ENCODE measurements around the gene MGMT.

Gene MGMT

DNA sequence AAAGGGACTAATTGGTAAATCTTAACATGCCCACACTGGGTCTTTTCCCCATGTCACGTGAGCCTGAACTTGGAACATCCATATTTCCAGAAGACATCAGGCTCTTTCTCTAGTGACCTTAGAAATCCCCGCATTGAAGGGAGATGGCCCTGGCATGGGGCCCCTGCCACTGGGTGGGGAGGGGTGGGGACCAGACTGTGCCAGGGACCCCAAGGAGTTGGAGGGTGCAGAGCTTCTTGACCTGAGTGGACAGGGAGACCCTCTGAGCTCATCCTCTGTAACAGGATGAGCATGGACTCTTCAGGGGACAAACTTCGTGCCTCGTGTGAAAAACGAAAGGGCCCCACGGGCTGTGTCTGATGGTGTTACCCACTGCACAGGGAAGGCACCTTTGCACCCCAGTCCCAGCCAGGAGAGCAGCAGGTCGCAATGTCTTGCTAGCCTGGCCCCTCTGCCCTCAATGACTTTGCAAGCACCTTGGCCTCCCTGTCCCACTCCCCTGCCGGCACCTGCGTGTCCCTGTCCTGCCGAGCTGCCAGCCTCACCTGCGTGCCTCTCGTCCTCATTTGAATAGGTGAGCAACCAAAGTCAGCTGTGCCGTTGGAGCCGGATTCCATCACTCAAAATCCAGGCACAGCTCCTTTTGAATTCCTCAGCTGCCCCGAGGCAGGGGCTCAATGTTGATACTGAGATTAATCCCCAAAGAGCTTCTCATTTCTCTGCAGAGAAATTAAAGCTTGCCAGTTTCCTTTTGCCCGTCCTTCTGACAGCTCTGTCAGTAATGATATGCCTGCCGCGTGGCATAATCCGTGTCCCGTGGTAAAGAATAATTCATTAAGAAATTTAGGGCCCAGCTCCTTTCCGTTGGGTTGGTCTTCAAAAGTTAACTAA, 262.1 kb downstream of the MGMT start:
- TF ChIP-seq, protein P1, sequence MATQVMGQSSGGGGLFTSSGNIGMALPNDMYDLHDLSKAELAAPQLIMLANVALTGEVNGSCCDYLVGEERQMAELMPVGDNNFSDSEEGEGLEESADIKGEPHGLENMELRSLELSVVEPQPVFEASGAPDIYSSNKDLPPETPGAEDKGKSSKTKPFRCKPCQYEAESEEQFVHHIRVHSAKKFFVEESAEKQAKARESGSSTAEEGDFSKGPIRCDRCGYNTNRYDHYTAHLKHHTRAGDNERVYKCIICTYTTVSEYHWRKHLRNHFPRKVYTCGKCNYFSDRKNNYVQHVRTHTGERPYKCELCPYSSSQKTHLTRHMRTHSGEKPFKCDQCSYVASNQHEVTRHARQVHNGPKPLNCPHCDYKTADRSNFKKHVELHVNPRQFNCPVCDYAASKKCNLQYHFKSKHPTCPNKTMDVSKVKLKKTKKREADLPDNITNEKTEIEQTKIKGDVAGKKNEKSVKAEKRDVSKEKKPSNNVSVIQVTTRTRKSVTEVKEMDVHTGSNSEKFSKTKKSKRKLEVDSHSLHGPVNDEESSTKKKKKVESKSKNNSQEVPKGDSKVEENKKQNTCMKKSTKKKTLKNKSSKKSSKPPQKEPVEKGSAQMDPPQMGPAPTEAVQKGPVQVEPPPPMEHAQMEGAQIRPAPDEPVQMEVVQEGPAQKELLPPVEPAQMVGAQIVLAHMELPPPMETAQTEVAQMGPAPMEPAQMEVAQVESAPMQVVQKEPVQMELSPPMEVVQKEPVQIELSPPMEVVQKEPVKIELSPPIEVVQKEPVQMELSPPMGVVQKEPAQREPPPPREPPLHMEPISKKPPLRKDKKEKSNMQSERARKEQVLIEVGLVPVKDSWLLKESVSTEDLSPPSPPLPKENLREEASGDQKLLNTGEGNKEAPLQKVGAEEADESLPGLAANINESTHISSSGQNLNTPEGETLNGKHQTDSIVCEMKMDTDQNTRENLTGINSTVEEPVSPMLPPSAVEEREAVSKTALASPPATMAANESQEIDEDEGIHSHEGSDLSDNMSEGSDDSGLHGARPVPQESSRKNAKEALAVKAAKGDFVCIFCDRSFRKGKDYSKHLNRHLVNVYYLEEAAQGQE (IDR thresholded peaks at IDR 0.05; ENCODE audit: insufficient replicate concordance, low read depth) = no peak
- TF ChIP-seq, protein P2, sequence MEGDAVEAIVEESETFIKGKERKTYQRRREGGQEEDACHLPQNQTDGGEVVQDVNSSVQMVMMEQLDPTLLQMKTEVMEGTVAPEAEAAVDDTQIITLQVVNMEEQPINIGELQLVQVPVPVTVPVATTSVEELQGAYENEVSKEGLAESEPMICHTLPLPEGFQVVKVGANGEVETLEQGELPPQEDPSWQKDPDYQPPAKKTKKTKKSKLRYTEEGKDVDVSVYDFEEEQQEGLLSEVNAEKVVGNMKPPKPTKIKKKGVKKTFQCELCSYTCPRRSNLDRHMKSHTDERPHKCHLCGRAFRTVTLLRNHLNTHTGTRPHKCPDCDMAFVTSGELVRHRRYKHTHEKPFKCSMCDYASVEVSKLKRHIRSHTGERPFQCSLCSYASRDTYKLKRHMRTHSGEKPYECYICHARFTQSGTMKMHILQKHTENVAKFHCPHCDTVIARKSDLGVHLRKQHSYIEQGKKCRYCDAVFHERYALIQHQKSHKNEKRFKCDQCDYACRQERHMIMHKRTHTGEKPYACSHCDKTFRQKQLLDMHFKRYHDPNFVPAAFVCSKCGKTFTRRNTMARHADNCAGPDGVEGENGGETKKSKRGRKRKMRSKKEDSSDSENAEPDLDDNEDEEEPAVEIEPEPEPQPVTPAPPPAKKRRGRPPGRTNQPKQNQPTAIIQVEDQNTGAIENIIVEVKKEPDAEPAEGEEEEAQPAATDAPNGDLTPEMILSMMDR (IDR thresholded peaks at IDR 0.05; ENCODE audit: insufficient read depth, low read length) = no peak
- TF ChIP-seq GABPA (IDR thresholded peaks at IDR 0.05; ENCODE audit: low read depth) (no peak), SPI1 (IDR thresholded peaks at IDR 0.05; ENCODE audit: borderline replicate concordance, low read depth) (no peak), POLR2AphosphoS5 (IDR thresholded peaks at IDR 0.05; ENCODE audit: low read depth) (no peak)
- H3K27ac ChIP-seq (replicated peaks) = no peak overlapping the region
- no peak for DNase-seq (ENCODE audit: low read depth in 1 of 2, low spot score in 1 of 2)
- H3K27me3 ChIP-seq (ENCODE audit: insufficient read depth, poor library complexity, severe bottlenecking) = no peaks in the 10 kb centered on the region
- no peak overlapping the region for H3K4me3 ChIP-seq (replicated peaks; ENCODE audit: insufficient read depth, low read length)

DNA sequence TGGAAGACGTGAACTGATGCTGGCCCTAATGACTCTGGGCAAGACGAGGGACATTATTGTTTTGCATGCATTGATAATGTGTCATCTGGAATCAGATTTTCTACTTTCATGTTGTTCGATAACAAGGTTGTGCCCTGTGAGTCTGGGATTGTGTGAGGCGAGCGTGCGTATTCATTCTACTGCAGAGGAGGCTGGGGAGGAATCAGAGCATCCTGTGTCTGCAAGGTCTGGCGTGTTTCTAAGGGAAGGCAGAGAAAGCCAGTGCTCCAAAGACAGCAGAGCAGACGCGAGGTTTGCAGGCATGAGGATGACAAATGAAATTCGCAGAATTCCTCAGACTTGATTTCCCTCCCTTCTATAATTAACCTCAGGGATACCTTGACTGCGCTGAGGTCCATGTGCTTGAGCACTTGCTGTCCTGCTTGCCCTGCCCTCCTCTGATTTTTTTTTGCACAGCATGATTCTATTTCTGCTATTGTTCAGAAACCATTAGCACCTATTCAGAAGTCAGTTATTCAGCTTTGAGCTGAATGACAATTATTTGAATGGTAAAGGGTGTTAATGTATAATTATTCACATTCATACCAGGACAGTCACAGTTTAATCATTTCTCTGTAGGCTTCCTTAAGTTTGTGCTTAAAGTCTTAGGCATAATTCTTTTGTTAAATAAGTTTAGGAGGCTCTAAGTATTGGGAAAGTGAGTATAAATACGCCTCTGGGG, 263.4 kb downstream of the MGMT start:
- TF ChIP-seq SPI1 (IDR thresholded peaks at IDR 0.05; ENCODE audit: borderline replicate concordance, low read depth) = no peak
- no peak for TF ChIP-seq GABPA (IDR thresholded peaks at IDR 0.05; ENCODE audit: low read depth)
- TF ChIP-seq POLR2AphosphoS5 (IDR thresholded peaks at IDR 0.05; ENCODE audit: low read depth) = no peak
- TF ChIP-seq, protein P1 (IDR thresholded peaks at IDR 0.05; ENCODE audit: insufficient replicate concordance, low read depth) = no peak
- TF ChIP-seq, protein P2 (IDR thresholded peaks at IDR 0.05; ENCODE audit: insufficient read depth, low read length) = no peak
- Histone ChIP-seq H3K27ac (replicated peaks) (no peak overlapping the region), H3K27me3 (ENCODE audit: insufficient read depth, poor library complexity, severe bottlenecking) (no peaks in the 10 kb centered on the region), H3K4me3 (replicated peaks; ENCODE audit: insufficient read depth, low read length) (no peak overlapping the region)
- no peak for DNase-seq (ENCODE audit: low read depth in 1 of 2, low spot score in 1 of 2)

DNA sequence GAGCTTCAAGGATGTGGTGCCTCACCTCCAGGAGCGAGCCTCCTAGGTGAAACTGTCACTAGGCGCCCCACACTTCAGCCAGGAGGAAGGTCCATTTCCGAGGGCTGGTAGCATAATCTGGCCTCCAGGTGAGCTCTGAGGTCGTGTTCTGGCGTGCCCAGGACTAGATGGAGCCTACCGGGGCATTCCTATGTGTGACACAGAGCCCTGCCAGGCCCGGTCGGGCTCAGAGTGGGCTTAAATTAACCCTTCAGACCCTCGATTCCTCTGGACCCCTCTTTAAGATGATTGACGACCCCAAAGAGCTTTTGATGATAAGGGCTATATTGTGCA, 263.9 kb downstream of the MGMT start:
- Histone ChIP-seq H3K4me3 (replicated peaks; ENCODE audit: insufficient read depth, low read length) (no peak overlapping the region), H3K27ac (replicated peaks) (no peak overlapping the region), H3K27me3 (ENCODE audit: insufficient read depth, poor library complexity, severe bottlenecking) (no peaks in the 10 kb centered on the region)
- DNase-seq (ENCODE audit: low read depth in 1 of 2, low spot score in 1 of 2) = no peak
- TF ChIP-seq SPI1 (IDR thresholded peaks at IDR 0.05; ENCODE audit: borderline replicate concordance, low read depth) (no peak), GABPA (IDR thresholded peaks at IDR 0.05; ENCODE audit: low read depth) (no peak), POLR2AphosphoS5 (IDR thresholded peaks at IDR 0.05; ENCODE audit: low read depth) (no peak)
- TF ChIP-seq, protein P2 (IDR thresholded peaks at IDR 0.05; ENCODE audit: insufficient read depth, low read length) = no peak
- TF ChIP-seq, protein P1 (IDR thresholded peaks at IDR 0.05; ENCODE audit: insufficient replicate concordance, low read depth) = no peak
